ENCODE results near the gene LCAT. TPM values are rescaled to one million over a fixed set of nuclear protein-coding genes. Genes with fewer than 3 reads are reported as not detected.
"Not testable (repeated sequence)": the region's sequence is repeated elsewhere in the genome, so short reads cannot be mapped to it uniquely, and the experiment has no call there.

LCAT gene
- polyA plus RNA-seq, 2 donors, result 6.2 to 22.9 TPM

- no peaks in the 10 kb centered on the region for H3K27me3 ChIP-seq (ENCODE audit: control insufficient read depth in 1 of 2, insufficient read depth in 2 of 2, low read length in 2 of 2)
- no peak overlapping the region for H3K4me3 ChIP-seq (ENCODE audit: low read depth in 1 of 2, low read length in 2 of 2)
- H3K27ac ChIP-seq (ENCODE audit: low read depth in 2 of 2, low read length in 1 of 2), result peak overlapping the region in 1 of 2 donors; percentile 53
- H3K4me1 ChIP-seq (ENCODE audit: control insufficient read depth in 2 of 2, insufficient read depth in 2 of 2, low read length in 1 of 2), result peaks cover 2 to 14% of the 10 kb centered on the region in 2 donors
- 53 to 57% methylated on average over 6 of the region's 6 CpGs for WGBS, 2 donors
- H3K9me3 ChIP-seq (ENCODE audit: control insufficient read depth in 2 of 2, insufficient read depth in 1 of 2, low read depth in 1 of 2, low read length in 1 of 2), result no peaks in the 10 kb centered on the region
- peaks cover 0 to 21% of the 10 kb centered on the region in 2 donors for H3K36me3 ChIP-seq (ENCODE audit: control insufficient read depth in 2 of 2, insufficient read depth in 2 of 2, low read length in 1 of 2)
Measured at GRCh38 chr16:67917140-67917851, 26.6 kb downstream of the LCAT start.

DNA sequence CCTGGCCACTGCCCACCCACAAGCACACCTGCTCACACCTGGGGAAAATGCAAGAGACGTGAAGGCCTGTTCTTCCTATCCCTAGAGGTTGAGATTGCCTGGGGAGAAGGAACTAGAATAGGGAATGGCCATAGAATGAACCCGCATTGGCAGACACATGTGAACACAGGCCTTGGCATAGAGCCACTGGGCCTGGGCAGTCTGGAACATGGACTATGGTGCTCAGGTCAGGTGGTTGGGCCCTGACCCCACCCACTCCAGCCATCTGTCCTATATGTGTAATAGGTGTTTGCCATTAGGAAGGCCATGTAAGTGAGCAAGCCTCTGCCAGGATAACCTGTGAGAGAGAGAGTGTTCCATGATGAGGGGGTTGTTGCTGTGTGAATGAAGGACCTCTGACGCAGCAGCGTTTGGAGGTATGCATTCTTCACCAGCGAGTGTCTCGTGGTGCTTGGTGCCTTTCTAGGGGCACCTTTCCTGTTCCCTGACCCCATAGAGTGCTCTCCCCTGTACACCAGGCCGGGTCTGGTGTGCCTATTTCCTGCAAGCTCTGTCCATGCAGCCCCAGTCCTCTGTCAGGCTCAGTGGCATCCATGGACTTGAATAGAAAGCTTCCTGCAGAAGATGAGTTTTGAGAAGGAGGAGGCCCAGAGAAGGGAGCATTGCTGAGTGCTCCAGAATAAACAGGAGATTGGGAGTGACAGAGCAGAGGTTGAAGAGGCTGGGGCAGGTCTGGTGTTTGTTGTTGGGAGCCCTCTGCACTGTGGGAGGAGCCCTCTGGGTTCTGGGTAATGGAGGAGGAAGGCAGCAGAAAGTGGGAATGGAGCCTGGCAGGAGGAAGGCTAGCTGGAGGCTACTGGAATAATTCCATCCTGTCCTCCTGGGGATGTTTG is 27.8 kb downstream of the LCAT start:
- Histone ChIP-seq H3K27ac (ENCODE audit: low read depth in 2 of 2, low read length in 1 of 2) (no peak overlapping the region), H3K36me3 (ENCODE audit: control insufficient read depth in 2 of 2, insufficient read depth in 2 of 2, low read length in 1 of 2) (peaks cover 1 to 27% of the 10 kb centered on the region in 2 donors)

DNA sequence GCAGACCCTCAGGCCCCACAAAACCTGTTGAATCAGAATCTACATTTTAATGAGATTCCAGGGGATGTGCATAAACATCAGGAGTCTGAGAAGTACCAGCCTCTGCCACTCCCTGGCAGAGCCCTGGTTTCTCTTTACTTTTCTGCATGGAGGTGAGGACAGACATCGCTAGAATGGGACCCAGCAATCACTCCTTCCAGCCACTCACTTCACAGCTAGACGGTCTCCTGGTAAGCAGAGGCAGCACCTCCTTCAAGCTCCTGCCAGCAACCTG is 28.5 kb downstream of the LCAT start:
- not testable (repeated sequence) for H3K27ac ChIP-seq (ENCODE audit: low read depth in 2 of 2, low read length in 1 of 2); H3K9me3 ChIP-seq (ENCODE audit: control insufficient read depth in 2 of 2, insufficient read depth in 1 of 2, low read depth in 1 of 2, low read length in 1 of 2); H3K27me3 ChIP-seq (ENCODE audit: control insufficient read depth in 1 of 2, insufficient read depth in 2 of 2, low read length in 2 of 2); H3K4me3 ChIP-seq (ENCODE audit: low read depth in 1 of 2, low read length in 2 of 2)
- H3K4me1 ChIP-seq (ENCODE audit: control insufficient read depth in 2 of 2, insufficient read depth in 2 of 2, low read length in 1 of 2), result peaks cover 2 to 14% of the 10 kb centered on the region in 2 donors
- 83 to 86% methylated on average over 1 to 2 of the region's 2 CpGs for WGBS, 2 donors
- H3K36me3 ChIP-seq (ENCODE audit: control insufficient read depth in 2 of 2, insufficient read depth in 2 of 2, low read length in 1 of 2), result peaks cover 4 to 25% of the 10 kb centered on the region in 2 donors

More for the DNA sequence above, 27.8 kb downstream of the LCAT start:
- Histone ChIP-seq H3K4me3 (ENCODE audit: low read depth in 1 of 2, low read length in 2 of 2) (no peak overlapping the region), H3K4me1 (ENCODE audit: control insufficient read depth in 2 of 2, insufficient read depth in 2 of 2, low read length in 1 of 2) (peaks cover 2 to 14% of the 10 kb centered on the region in 2 donors), H3K27me3 (ENCODE audit: control insufficient read depth in 1 of 2, insufficient read depth in 2 of 2, low read length in 2 of 2) (no peaks in the 10 kb centered on the region), H3K9me3 (ENCODE audit: control insufficient read depth in 2 of 2, insufficient read depth in 1 of 2, low read depth in 1 of 2, low read length in 1 of 2) (no peaks in the 10 kb centered on the region)
- 82 to 83% methylated on average over 7 of the region's 7 CpGs for WGBS, 2 donors

DNA sequence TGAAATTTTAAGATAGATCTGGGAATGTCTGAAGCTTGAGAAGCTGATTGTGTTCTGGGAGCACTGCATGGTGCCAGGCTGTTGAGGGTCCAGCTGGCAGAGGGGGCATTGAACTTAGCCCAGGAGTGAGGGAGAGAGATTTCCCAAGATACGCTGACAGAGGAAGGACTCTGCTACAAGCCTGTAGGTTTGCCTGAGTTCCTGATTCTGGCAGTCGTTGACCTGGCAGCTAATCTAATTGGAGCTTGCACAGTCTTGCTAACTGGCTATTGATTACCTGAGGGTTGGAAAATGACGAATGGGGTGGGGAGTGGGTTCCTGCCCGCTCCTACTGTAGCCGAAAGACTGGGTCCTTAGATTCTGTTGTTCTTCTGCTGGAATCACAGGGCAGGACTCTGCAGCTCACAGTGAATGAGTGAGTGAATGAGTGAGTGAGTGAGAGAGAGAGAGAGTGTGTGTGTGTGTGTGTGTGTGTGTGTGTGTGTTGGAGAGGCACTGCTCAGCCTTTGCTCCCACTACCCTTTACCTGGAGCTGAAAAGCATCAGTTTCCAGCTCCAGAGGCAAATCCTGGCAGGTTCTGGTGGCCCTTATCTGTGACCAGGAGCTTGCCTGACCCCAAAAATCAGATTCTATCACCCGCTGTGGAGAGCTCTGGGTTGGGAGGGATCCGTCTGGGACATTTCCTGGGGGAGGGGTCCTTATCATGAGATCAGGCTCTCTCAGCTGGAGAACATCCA is 29.0 kb downstream of the LCAT start:
- 69 to 72% methylated on average over 7 of the region's 7 CpGs for WGBS, 2 donors

GRCh38 chr16:67910158-67910557 is 33.8 kb downstream of the LCAT start:
- H3K9me3 ChIP-seq (ENCODE audit: control insufficient read depth in 2 of 2, insufficient read depth in 1 of 2, low read depth in 1 of 2, low read length in 1 of 2), result no peaks in the 10 kb centered on the region
- H3K4me3 ChIP-seq (ENCODE audit: low read depth in 1 of 2, low read length in 2 of 2), result no peak overlapping the region
- peaks cover 7 to 22% of the 10 kb centered on the region in 2 donors for H3K36me3 ChIP-seq (ENCODE audit: control insufficient read depth in 2 of 2, insufficient read depth in 2 of 2, low read length in 1 of 2)
- no peak overlapping the region for H3K27ac ChIP-seq (ENCODE audit: low read depth in 2 of 2, low read length in 1 of 2)
- 43 to 44% methylated on average over 2 of the region's 2 CpGs for WGBS, 2 donors
- peaks cover 0 to 2% of the 10 kb centered on the region in 2 donors for H3K4me1 ChIP-seq (ENCODE audit: control insufficient read depth in 2 of 2, insufficient read depth in 2 of 2, low read length in 1 of 2)
- no peaks in the 10 kb centered on the region for H3K27me3 ChIP-seq (ENCODE audit: control insufficient read depth in 1 of 2, insufficient read depth in 2 of 2, low read length in 2 of 2)

More for the DNA sequence above, 29.0 kb downstream of the LCAT start:
- no peak overlapping the region for H3K4me3 ChIP-seq (ENCODE audit: low read depth in 1 of 2, low read length in 2 of 2)
- no peaks in the 10 kb centered on the region for H3K27me3 ChIP-seq (ENCODE audit: control insufficient read depth in 1 of 2, insufficient read depth in 2 of 2, low read length in 2 of 2)
- H3K36me3 ChIP-seq (ENCODE audit: control insufficient read depth in 2 of 2, insufficient read depth in 2 of 2, low read length in 1 of 2), result peaks cover 4 to 27% of the 10 kb centered on the region in 2 donors
- peaks cover 4 to 14% of the 10 kb centered on the region in 2 donors for H3K4me1 ChIP-seq (ENCODE audit: control insufficient read depth in 2 of 2, insufficient read depth in 2 of 2, low read length in 1 of 2)
- H3K9me3 ChIP-seq (ENCODE audit: control insufficient read depth in 2 of 2, insufficient read depth in 1 of 2, low read depth in 1 of 2, low read length in 1 of 2), result no peaks in the 10 kb centered on the region
- H3K27ac ChIP-seq (ENCODE audit: low read depth in 2 of 2, low read length in 1 of 2), result no peak overlapping the region

DNA sequence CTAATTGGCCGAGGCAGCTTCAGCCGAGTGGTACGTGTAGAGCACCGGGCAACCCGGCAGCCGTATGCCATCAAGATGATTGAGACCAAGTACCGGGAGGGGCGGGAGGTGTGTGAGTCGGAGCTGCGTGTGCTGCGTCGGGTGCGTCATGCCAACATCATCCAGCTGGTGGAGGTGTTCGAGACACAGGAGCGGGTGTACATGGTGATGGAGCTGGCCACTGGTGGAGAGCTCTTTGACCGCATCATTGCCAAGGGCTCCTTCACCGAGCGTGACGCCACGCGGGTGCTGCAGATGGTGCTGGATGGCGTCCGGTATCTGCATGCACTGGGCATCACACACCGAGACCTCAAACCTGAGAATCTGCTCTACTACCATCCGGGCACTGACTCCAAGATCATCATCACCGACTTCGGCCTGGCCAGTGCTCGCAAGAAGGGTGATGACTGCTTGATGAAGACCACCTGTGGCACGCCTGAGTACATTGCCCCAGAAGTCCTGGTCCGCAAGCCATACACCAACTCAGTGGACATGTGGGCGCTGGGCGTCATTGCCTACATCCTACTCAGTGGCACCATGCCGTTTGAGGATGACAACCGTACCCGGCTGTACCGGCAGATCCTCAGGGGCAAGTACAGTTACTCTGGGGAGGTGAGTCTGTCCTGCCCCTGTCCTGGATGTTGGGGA is 34.7 kb downstream of the LCAT start:
- H3K4me1 ChIP-seq (ENCODE audit: control insufficient read depth in 2 of 2, insufficient read depth in 2 of 2, low read length in 1 of 2), result peaks cover 0 to 2% of the 10 kb centered on the region in 2 donors
- 95 to 96% methylated on average over 36 of the region's 36 CpGs for WGBS, 2 donors
- H3K4me3 ChIP-seq (ENCODE audit: low read depth in 1 of 2, low read length in 2 of 2), result no peak overlapping the region
- no peaks in the 10 kb centered on the region for H3K27me3 ChIP-seq (ENCODE audit: control insufficient read depth in 1 of 2, insufficient read depth in 2 of 2, low read length in 2 of 2)
- H3K36me3 ChIP-seq (ENCODE audit: control insufficient read depth in 2 of 2, insufficient read depth in 2 of 2, low read length in 1 of 2), result peaks cover 7 to 22% of the 10 kb centered on the region in 2 donors
- no peak overlapping the region for H3K27ac ChIP-seq (ENCODE audit: low read depth in 2 of 2, low read length in 1 of 2)
- no peaks in the 10 kb centered on the region for H3K9me3 ChIP-seq (ENCODE audit: control insufficient read depth in 2 of 2, insufficient read depth in 1 of 2, low read depth in 1 of 2, low read length in 1 of 2)

GRCh38 chr16:67907397-67908180 is 36.3 kb downstream of the LCAT start:
- peaks cover 0 to 2% of the 10 kb centered on the region in 2 donors for H3K4me1 ChIP-seq (ENCODE audit: control insufficient read depth in 2 of 2, insufficient read depth in 2 of 2, low read length in 1 of 2)
- H3K27me3 ChIP-seq (ENCODE audit: control insufficient read depth in 1 of 2, insufficient read depth in 2 of 2, low read length in 2 of 2), result no peaks in the 10 kb centered on the region
- no peak overlapping the region for H3K4me3 ChIP-seq (ENCODE audit: low read depth in 1 of 2, low read length in 2 of 2)
- 88 to 89% methylated on average over 11 of the region's 11 CpGs for WGBS, 2 donors
- peaks cover 7 to 22% of the 10 kb centered on the region in 2 donors for H3K36me3 ChIP-seq (ENCODE audit: control insufficient read depth in 2 of 2, insufficient read depth in 2 of 2, low read length in 1 of 2)
- no peak overlapping the region for H3K27ac ChIP-seq (ENCODE audit: low read depth in 2 of 2, low read length in 1 of 2)
- H3K9me3 ChIP-seq (ENCODE audit: control insufficient read depth in 2 of 2, insufficient read depth in 1 of 2, low read depth in 1 of 2, low read length in 1 of 2), result no peaks in the 10 kb centered on the region

DNA sequence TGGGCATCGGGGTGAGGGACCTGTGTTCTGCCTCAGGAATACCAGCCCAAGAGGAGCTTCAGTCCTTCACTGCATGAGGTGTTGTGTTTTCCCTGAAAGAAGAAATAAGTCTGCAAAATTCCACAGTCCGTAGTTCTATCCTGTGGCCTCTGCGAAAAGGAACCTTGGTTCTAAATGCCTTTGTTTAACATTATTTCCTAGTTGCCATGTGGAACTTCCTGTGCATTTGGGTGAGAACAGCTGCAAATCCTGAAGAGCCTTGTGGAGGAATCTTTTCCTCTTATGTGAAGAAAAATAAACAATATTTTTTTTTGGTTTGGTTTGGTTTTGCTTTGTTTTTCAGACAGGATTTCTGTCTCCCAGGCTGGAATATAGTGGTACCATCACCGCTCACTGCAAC is 41.1 kb downstream of the LCAT start:
- no peak overlapping the region for H3K4me3 ChIP-seq (ENCODE audit: low read depth in 1 of 2, low read length in 2 of 2)
- 82 to 84% methylated on average over 4 of the region's 4 CpGs for WGBS, 2 donors
- H3K9me3 ChIP-seq (ENCODE audit: control insufficient read depth in 2 of 2, insufficient read depth in 1 of 2, low read depth in 1 of 2, low read length in 1 of 2), result no peaks in the 10 kb centered on the region
- H3K4me1 ChIP-seq (ENCODE audit: control insufficient read depth in 2 of 2, insufficient read depth in 2 of 2, low read length in 1 of 2), result no peaks in the 10 kb centered on the region
- no peaks in the 10 kb centered on the region for H3K36me3 ChIP-seq (ENCODE audit: control insufficient read depth in 2 of 2, insufficient read depth in 2 of 2, low read length in 1 of 2)
- peak overlapping the region in 1 of 2 donors; percentile 2 for H3K27ac ChIP-seq (ENCODE audit: low read depth in 2 of 2, low read length in 1 of 2)
- no peaks in the 10 kb centered on the region for H3K27me3 ChIP-seq (ENCODE audit: control insufficient read depth in 1 of 2, insufficient read depth in 2 of 2, low read length in 2 of 2)
